Right kidney (tissue), 1 donor: ENCODE measurements around the gene SLC19A2.
"Not testable (repeated sequence)": the region's sequence is repeated elsewhere in the genome, so short reads cannot be mapped to it uniquely, and the experiment has no call there.

Experiments
- DNase-seq: peaks from one replicate; pipeline ENCODE4 v3.0.0-alpha.2; 2016

SLC19A2 gene

DNA sequence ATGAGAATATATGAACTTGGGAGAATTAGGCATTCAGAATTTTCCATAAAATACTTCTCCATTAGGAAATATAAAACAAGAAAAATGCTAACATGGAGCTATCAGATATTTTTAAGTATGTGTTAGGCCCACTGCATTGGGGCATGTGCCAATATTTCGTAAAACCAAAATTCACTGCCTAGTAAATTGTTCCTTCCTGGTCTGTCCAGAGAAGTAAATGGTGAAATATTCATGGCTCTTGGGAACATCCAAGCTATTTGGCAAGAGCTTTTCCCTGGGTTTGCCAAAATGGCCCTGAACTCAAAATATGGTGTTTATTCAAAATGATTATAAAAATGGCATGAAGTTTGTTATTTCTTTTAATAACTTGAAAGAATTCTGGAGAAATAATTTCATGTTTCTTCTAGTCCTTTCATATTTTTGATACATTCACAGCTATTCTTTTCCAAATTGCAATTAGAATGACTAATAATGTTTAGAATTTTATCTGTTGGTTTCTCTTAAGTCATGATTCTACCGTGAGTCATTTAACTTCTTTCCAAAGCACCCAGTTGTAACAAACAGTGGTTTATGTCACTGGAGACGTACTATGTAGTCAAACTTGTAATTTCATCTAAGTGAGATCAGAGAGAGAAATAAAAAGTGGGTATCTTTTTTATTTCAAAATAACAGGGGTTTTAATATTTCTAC lies 25.7 kb upstream of the SLC19A2 start:
- DNase-seq: no peak

DNA sequence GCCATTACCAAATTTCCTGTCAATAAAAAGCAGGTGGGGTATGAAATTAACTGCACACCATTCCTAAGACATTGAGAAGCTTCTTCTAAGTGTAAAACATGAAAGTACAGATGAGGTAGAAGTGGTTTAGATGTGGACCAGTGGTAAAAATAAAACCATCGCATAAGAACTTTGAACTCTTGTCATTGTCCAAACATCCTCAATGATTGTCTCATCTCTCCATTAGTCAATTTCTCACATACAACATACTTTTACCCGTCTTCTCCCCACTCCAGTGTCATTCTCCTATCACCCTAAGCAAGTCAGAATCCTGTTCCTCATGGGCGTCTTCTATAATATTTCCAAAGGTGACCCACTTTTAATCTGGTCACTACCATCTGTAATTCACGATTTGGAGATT lies 24.3 kb upstream of the SLC19A2 start:
- DNase-seq: no peak

DNA sequence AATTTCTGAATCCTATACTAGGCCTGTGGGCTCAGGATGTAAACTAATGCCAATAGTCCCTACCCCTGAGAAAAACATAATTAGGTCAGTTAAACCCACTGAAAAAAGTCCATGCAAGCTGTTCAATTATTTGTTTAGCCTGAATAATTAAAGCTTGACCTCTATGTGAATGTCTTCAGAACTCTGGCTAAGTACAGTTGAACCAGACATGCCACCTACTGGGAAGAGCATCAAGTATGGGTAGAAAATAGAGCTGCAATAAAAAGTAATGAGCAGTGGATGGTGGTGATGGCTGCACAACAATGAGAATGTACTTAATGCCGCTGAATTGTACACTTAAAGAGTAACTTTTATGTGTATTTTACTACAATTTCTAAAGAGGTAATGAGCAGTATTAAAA lies 23.6 kb upstream of the SLC19A2 start:
- no peak for DNase-seq

- DNase-seq: no peak
Measured at GRCh38 chr1:169508432-169509338, 22.9 kb upstream of the SLC19A2 start.

- no peak for DNase-seq
Measured at GRCh38 chr1:169507413-169507812, 21.7 kb upstream of the SLC19A2 start.

- DNase-seq: not testable (repeated sequence)
Measured at GRCh38 chr1:169503601-169504000, 17.9 kb upstream of the SLC19A2 start.

- DNase-seq: no peak
Measured at GRCh38 chr1:169499807-169500206, 14.1 kb upstream of the SLC19A2 start.

GRCh38 chr1:169497317-169497716 lies 11.6 kb upstream of the SLC19A2 start:
- DNase-seq: no peak

GRCh38 chr1:169495916-169496315 lies 10.2 kb upstream of the SLC19A2 start:
- no peak for DNase-seq

DNA sequence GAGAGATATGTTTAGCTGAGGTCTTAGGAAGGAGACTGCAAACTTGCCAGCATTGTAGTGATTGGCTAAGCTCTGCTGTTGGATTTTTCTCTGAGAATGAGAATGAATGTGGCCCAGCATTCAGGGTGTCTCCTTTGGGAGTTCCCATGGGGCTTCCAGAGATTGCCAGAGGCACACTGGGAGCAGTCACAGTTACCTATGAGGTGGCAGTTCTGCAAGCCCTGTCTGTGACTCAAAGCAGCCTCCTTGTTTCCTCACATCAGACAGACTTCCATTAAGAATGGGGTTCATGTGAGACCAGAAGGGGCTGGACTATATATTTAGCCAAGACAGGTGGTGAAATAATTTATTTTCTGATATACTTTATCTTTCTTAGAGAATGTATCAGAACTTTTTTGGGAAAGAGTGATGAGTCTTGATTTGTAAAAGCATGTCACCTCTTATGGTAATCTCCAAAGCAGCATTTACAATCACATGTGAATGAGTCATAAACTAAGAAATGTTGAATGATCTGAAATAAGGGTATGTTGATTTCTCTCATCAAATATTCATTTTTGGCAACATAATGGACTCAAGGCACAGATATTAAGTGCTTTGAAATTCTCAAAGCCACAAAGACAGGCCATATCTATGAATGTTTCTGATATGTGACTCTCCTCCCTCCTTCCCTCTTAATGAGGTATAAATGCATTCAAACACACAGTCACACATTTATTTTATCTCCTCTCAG lies 9.5 kb upstream of the SLC19A2 start:
- no peak for DNase-seq

- no peak for DNase-seq
Measured at GRCh38 chr1:169494343-169494742, 8.6 kb upstream of the SLC19A2 start.

DNA sequence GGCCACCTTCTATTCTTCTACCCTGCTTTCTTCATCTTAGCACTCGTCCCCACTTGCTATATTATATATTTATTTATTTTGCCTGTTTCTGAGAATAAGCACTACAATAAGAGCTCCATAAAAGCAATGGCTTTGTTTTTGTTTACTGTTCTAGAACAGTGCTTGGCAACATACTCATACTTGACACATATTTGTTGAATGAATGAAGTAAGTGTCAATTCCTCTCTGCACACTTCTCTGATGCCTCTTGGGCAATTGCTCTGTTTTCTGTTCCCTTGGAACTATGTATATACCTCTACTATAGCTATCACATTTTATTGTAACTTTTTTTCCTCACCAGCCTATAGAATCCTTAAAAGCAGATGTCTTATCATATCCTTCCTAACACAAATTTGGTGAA lies 7.5 kb upstream of the SLC19A2 start:
- DNase-seq: no peak

- DNase-seq: no peak
Measured at GRCh38 chr1:169491845-169492281, 6.1 kb upstream of the SLC19A2 start.

GRCh38 chr1:169488157-169488556 lies 2.4 kb upstream of the SLC19A2 start:
- DNase-seq: no peak

- no peak for DNase-seq
Measured at GRCh38 chr1:169487561-169487960, 1.8 kb upstream of the SLC19A2 start.

GRCh38 chr1:169487133-169487532 lies 1.4 kb upstream of the SLC19A2 start:
- DNase-seq: no peak

DNA sequence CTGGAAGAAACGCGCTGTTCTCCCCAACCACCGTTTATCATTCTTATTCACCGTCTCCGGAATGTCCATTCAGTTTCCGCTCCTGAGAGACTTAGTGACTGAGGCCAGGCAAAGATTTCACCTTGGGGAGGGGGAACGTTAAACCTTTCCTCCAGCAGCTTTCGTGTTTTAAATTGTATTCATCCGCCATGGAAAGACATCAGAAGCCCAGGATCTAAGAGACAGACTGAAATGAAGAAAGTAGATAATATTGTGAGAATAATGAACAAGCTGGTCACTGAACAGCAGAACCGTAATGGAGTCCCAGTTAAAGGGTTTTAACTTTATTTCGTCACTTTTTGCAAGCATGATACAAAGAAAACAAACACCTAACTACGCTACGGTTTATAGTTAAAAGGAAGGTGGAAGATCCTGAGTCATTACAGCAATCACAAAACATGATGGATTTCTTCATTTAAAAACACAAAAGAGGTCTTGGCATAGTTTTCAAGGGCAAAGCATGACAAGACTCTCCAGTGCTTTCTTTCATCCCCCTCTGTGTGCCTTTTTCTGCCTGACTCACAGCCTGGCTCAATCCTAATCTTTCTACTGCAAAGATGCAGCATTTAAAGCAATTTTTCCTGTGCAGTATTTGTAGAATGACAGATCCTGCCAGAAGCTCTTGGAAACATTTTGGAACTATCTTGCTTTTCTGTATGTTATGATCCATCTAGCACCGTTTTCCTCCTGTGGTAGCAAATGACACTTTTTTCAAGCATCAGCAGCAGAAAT lies 722 bp upstream of the SLC19A2 start:
- no peak for DNase-seq

DNA sequence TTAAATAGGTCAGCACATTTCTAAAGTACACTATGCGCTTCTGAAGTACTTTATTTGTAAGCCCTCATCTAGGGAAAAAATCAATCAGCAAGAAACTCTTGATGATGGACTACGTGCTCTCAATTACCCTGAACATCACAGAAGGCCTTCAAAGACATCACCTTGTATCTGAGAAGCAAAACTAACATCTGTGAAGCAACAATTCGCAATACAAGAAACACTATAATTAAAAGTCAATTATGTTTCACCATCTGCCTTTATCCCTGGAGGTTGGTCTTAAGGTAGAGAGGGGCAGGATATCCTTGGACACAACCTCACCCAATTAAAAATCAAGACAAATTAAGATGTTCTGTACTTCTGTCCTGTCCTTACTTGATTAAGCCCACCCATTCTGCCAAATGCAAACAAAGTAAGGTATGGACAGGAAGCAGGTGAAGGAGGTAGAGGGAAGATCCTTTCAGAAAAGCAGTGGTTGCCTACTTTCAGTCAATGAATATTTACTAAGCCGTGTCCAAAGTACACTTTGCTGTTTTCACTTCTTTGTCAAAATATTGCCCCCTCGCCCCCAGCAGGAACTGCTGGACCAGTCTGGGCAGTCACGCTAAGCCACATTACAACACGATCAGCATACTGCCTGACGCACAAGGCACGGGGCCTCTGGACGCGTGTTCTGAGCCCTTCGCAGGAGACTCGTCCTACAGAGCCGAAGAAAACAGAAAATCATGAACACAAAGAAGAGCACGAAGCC lies 887 bp downstream of the SLC19A2 start:
- DNase-seq: no peak

- no peak for DNase-seq
Measured at GRCh38 chr1:169484101-169484500, 1.6 kb downstream of the SLC19A2 start.

DNA sequence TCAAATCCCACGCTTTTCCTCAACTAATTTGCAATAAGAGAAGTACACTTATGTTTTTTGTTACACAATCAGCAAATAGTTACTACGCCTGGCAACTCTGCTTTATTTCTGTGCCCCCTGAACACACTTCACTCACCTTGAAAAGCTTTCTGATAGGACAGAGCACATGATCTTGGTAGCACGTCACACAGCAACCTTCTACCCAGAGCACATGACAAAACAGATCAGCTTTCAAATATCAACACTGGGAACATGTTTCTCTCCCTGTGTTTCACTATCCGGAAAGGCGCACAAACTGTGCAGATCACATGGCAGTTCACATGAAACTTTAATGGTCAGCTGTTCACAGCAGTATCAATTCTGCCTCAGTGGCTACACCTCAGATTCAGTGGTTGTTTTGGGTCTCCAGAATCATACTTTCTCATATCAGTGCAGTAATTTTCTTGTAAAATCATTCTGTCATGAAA lies 2.2 kb downstream of the SLC19A2 start:
- no peak for DNase-seq

DNA sequence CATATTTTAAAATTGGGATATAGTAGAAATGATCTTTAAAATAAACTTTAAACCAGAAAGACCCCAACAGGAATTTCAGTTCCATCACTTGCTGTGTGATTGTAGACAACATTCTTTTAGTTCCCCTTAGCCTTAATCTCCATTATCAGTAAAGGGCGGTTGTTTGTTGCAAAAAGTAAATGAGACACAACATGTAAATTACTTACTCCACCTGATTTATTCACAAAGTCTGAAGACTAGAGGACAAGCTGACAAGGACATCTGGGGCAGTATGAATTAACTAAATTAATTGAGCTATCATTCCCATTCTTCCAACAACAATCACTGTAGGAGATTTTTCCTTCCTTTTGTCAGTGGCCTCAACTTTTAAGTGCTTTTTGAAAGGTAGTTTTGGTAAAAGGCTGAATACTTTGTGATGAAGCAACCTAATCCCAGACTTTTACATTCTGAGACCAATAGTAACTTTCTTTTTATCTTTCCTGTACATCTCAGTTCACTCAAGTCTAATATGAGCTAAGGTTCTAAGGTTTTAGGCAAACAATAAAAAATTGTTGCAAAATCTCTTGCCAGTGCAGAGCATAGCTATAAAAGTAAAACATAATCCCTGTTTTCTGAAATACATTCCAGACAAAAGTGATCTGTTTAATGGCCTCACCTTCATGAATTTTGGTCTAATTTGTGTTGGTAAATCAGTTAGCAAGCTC lies 6.2 kb downstream of the SLC19A2 start:
- no peak for DNase-seq
